Diencephalon (tissue), 1 donor: ENCODE measurements around the gene KATNBL1. TPM values are rescaled to one million over a fixed set of nuclear protein-coding genes. Genes with fewer than 3 reads are reported as not detected.

Experiments used
- total RNA-seq: library from RNA; depleted of rRNA; stranded (reverse); fragments of >200 nt; gene quantifications from one replicate; pipeline ENCODE4 v1.2.3, GENCODE V29; 2014

The KATNBL1 gene
- total RNA-seq: 99.9 TPM

GRCh38 chr15:34209421-34210282 lies at the start of gene KATNBL1:
TSS of gene KATNBL1 (minus strand) at chr15:34210096. CDS start at chr15:34163676, 46,420 bp downstream.

GRCh38 chr15:34101366-34102174 lies 108.3 kb downstream of the KATNBL1 start, which contains the start of the genes EMC7 and PGBD4:
TSS of gene EMC7 (minus strand) at chr15:34101862. CDS start at chr15:34101839, 23 bp downstream.
TSS of gene PGBD4 (plus strand) at chr15:34102083. CDS start at chr15:34102532, 449 bp downstream.

Other genes with a start within 250 kb of the KATNBL1 start
- gene CHRM5, start 241.6 kb downstream of the KATNBL1 start, total RNA-seq: 10.6 TPM
- 10.1 TPM for gene AVEN, start 170.9 kb downstream of the KATNBL1 start, total RNA-seq
- gene EMC7, start 108.2 kb downstream of the KATNBL1 start, total RNA-seq: 39.4 TPM
- gene PGBD4, start 108.0 kb downstream of the KATNBL1 start, total RNA-seq: 5.3 TPM
- 131 TPM for gene EMC4, start 14.9 kb upstream of the KATNBL1 start, total RNA-seq
- gene SLC12A6, start 127.7 kb upstream of the KATNBL1 start, total RNA-seq: 37.1 TPM
- gene NOP10, start 133.0 kb upstream of the KATNBL1 start, total RNA-seq: 107 TPM
- gene NUTM1, start 133.2 kb upstream of the KATNBL1 start, total RNA-seq: not detected
- gene LPCAT4, start 157.1 kb upstream of the KATNBL1 start, total RNA-seq: 23.3 TPM
- gene GOLGA8A, start 227.7 kb upstream of the KATNBL1 start, total RNA-seq: 40.8 TPM